Globus pallidus (tissue), 1 donor: ENCODE measurements around the gene CEP70.

Experiments used
- DNase-seq: peaks from one replicate; pipeline ENCODE4 v3.0.0-alpha.2; 2015; ENCODE audit warnings: low spot score

The CEP70 gene

GRCh38 chr3:138451595-138452162 is 142.4 kb downstream of the CEP70 start:
- DNase-seq: no peak

GRCh38 chr3:138450704-138451424 is 143.2 kb downstream of the CEP70 start:
- DNase-seq: no peak

DNA sequence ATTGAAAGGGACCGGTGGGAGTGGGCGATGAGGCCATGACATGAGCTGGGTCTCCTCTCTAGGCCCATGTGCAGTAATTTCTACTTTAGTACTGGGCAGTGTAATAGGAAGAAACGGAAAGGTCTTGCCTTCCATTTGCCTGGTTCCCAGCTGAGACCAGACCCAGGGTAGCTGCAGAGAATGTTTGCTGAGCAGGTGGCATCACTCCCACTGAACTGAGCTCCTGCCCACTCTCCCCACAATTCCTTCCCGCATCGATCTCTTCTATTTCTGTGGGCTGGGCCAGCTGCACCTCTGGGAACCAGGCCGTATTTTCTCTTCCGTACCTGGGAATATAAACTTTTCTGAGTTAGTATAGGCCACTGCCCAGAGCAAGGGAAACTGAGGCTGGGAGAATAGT is 143.9 kb downstream of the CEP70 start:
- no peak for DNase-seq

DNA sequence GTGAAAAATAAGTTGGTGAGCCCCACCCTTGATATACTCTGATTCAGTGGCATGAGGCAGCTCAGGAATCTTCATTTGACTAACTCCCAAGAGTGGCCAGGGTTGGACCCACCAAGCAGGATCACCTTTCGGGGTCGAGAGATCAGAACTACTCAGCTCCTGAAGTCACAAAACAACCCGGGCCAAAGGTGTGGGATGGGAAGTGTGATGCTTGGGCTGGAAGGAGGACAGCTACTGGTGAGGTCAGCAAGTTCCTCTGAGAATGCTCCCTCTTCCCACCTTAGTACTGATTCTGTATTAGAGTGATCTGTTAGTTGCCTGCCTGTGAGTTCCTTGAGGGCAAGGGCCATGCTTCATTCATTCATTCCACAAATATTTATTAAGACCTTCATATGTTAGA is 144.6 kb downstream of the CEP70 start:
- DNase-seq: no peak

GRCh38 chr3:138448631-138449030 is 145.4 kb downstream of the CEP70 start:
- no peak for DNase-seq

DNA sequence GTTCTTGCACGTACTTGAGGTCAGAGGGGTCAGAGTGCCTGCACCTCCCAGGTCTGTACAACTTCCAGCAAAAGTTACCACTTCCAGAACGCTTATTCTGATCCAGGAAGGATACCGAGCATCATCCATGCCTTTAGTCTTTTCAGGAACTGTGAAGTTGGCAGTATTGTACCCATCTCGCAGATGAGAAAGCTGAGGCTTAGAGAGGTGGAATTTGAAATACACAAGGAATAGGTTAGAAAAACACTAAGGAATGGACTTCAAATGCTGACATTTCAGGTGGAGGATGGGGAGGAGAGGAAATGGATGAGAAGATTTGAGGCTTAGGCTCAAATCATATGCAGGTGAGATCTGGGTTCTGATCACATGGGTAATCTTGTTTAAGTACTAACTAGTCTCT is 148.4 kb downstream of the CEP70 start:
- DNase-seq: no peak

DNA sequence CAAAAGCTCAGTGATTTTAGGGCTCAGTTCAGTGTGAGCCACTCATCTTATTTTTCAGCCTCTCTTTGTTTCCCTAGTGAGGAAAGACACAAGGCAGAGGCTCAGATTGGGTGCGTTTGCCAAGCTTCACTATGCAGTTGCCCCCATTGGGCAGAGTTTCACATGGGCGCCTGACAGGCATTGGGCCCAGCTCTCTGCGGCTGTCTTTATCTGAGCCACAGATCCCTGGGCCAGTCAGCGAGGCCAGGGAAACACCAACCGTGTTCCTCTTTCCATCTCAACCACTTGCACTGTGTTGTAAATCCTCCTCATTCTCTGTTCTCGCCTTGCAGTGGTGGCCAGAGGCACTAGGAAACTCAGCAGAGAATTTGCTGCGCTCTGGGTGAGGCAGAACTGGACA is 148.8 kb downstream of the CEP70 start:
- no peak for DNase-seq
